Measurements from ENCODE around the gene ADORA2A.
"Not testable (repeated sequence)": the region's sequence is repeated elsewhere in the genome, so short reads cannot be mapped to it uniquely, and the experiment has no call there.

The ADORA2A gene

GRCh38 chr22:24455751-24456426 lies 28.5 kb downstream of the ADORA2A start:
- no peak for DNase-seq

- DNase-seq, result no peak
Observed at GRCh38 chr22:24457894-24458420, 30.6 kb downstream of the ADORA2A start.

- no peak for DNase-seq
Observed at GRCh38 chr22:24459911-24460310, 32.5 kb downstream of the ADORA2A start.

GRCh38 chr22:24460418-24461089 lies 33.2 kb downstream of the ADORA2A start:
- DNase-seq, result no peak

- DNase-seq, result no peak
Observed at GRCh38 chr22:24463071-24463760, 35.8 kb downstream of the ADORA2A start.

GRCh38 chr22:24465566-24465965 lies 38.2 kb downstream of the ADORA2A start:
- DNase-seq, result no peak

- no peak for DNase-seq
Observed at GRCh38 chr22:24465975-24466374, 38.6 kb downstream of the ADORA2A start.

- DNase-seq, result no peak
Observed at GRCh38 chr22:24466716-24467328, 39.4 kb downstream of the ADORA2A start.

GRCh38 chr22:24467340-24467739 lies 39.9 kb downstream of the ADORA2A start:
- no peak for DNase-seq

- no peak for DNase-seq
Observed at GRCh38 chr22:24471570-24471969, 44.2 kb downstream of the ADORA2A start.

- no peak for DNase-seq
Observed at GRCh38 chr22:24473284-24473683, 45.9 kb downstream of the ADORA2A start.

GRCh38 chr22:24474221-24474620 lies 46.8 kb downstream of the ADORA2A start:
- no peak for DNase-seq

GRCh38 chr22:24474649-24475255 lies 47.4 kb downstream of the ADORA2A start:
- DNase-seq, result no peak

- no peak for DNase-seq
Observed at GRCh38 chr22:24481641-24482040, 54.2 kb downstream of the ADORA2A start.

GRCh38 chr22:24482575-24482974 lies 55.2 kb downstream of the ADORA2A start:
- no peak for DNase-seq

GRCh38 chr22:24482998-24483397 lies 55.6 kb downstream of the ADORA2A start:
- DNase-seq, result no peak

GRCh38 chr22:24483976-24484545 lies 56.7 kb downstream of the ADORA2A start:
- DNase-seq, result no peak

GRCh38 chr22:24485170-24485569 lies 57.8 kb downstream of the ADORA2A start:
- no peak for DNase-seq

GRCh38 chr22:24485608-24486007 lies 58.2 kb downstream of the ADORA2A start:
- no peak for DNase-seq

GRCh38 chr22:24486501-24486921 lies 59.1 kb downstream of the ADORA2A start:
- DNase-seq, result no peak

GRCh38 chr22:24489011-24489410 lies 61.6 kb downstream of the ADORA2A start:
- no peak for DNase-seq

GRCh38 chr22:24489434-24489833 lies 62.0 kb downstream of the ADORA2A start:
- DNase-seq, result not testable (repeated sequence)
